ENCODE results near the gene CKAP2.

DNA sequence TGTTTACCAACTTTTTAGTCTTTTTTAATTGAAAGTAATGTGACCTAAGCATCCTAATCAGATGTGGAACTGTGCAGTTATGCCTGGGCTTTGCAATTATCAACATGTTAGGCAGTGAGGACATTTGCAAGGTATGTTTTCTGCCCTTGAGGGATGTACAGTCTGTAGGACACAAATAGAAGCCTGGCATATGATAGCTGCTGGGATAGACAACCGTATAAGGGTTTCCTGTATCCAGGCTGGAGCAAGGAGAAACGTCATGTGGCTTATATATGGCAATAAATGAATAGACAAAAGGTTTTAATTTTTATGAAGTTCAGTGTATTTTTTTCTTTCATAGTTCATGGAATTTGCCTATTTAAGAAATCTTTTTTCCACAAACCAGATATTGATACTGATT, 2.8 kb upstream of the CKAP2 start:
- TF ChIP-seq POLR2A (IDR thresholded peaks at IDR 0.05), result no peak
- TF ChIP-seq, protein P1, sequence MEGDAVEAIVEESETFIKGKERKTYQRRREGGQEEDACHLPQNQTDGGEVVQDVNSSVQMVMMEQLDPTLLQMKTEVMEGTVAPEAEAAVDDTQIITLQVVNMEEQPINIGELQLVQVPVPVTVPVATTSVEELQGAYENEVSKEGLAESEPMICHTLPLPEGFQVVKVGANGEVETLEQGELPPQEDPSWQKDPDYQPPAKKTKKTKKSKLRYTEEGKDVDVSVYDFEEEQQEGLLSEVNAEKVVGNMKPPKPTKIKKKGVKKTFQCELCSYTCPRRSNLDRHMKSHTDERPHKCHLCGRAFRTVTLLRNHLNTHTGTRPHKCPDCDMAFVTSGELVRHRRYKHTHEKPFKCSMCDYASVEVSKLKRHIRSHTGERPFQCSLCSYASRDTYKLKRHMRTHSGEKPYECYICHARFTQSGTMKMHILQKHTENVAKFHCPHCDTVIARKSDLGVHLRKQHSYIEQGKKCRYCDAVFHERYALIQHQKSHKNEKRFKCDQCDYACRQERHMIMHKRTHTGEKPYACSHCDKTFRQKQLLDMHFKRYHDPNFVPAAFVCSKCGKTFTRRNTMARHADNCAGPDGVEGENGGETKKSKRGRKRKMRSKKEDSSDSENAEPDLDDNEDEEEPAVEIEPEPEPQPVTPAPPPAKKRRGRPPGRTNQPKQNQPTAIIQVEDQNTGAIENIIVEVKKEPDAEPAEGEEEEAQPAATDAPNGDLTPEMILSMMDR (IDR thresholded peaks at IDR 0.05), result no peak

All from Peyer's patch (tissue), 4 donors.